NOMO-1 treated with DMSO at 0.1 percent for 48 hours (cell line): ENCODE measurements around the gene SARNP.

Experiments used
- DNase-seq: peaks from one replicate; lab custom pipeline; 2025; ENCODE audit not compliant: unreplicated experiment; lab: John Stamatoyannopoulos, UW

The SARNP gene

GRCh38 chr12:55726971-55727370 is 90.6 kb downstream of the SARNP start:
- DNase-seq: no peak

- no peak for DNase-seq
Measured at GRCh38 chr12:55725556-55725955, 92.0 kb downstream of the SARNP start.

- no peak for DNase-seq
Measured at GRCh38 chr12:55724940-55725309, 92.6 kb downstream of the SARNP start.

DNA sequence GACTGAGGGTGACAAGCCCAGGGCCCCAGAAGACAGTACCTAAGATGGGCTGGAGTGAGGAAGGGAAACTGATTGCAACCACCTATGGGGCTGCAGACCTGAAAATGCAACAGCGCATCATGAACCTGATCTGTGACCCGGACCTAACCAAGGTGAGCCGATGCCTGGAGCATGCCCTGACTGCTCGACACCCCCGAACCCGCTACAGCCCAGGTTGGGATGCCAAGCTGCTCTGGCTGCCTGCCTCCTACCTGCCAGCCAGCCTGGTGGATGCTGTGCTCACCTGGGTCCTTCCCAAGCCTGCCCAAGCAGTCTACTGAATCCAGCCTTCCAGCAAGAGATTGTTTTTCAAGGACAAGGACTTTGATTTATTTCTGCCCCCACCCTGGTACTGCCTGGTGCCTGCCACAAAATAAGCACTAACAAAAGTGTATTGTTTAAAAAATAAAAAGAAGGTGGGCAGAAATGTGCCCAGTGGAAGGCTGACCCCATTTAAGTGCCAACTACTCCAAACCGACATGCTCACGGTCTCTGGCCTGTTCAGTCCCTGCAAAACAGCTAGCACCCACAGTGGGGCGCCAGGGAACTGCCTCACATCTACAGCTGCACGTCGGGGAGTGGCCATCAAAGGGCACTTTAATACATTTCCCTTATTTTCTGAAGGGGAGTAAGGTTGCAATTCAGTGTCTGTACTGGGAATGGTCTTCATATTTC is 93.1 kb downstream of the SARNP start:
- DNase-seq: peak; percentile 69

DNA sequence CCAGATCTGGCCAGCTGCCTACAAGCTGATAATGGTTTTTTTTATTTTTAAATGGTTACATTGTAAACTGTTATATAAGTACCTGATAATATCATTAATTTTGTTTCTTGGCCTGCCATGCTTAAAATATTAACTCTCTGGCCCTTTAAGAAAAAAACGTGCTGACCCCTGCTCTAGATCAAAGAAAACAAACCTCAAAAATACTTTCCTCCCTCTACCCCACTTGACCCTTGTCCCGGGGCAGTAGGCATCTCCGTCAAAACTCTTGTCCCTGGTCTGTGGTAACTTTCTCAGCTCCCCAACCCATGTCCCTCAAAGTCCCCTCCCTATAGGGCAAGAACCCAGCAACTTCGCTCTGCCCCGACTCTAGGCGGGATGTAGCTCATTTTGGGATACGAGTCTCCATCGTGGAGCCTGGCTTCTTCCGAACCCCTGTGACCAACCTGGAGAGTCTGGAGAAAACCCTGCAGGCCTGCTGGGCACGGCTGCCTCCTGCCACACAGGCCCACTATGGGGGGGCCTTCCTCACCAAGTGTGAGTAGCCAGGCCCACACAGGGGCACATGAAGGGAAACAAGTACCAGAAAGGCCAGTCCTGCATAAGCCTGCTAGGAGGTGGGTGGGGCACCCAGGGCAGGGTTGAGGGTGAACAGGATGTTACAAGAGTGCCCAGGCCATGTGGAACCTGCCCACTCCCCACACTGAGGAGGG is 93.9 kb downstream of the SARNP start:
- no peak for DNase-seq

DNA sequence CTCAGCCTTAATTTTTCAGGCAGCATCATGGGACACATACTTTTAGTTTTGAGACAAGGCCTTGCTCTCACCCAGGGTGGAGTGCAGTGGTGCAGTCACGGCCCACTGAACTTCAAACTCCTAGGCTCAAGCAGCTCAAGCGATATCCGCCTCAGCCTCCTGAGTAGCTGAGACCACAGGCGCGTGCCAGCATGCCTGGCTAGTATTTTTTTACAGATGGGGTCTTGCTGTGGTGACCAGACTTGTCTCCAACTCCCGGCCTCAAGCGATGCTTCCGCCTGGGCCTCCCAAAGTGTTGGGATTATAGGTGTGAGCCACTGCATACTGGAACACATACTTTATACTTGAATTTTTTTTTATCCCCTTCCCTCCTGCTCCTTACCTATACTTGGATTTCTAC is 94.6 kb downstream of the SARNP start:
- no peak for DNase-seq

- no peak for DNase-seq
Measured at GRCh38 chr12:55721601-55722213, 95.8 kb downstream of the SARNP start.

DNA sequence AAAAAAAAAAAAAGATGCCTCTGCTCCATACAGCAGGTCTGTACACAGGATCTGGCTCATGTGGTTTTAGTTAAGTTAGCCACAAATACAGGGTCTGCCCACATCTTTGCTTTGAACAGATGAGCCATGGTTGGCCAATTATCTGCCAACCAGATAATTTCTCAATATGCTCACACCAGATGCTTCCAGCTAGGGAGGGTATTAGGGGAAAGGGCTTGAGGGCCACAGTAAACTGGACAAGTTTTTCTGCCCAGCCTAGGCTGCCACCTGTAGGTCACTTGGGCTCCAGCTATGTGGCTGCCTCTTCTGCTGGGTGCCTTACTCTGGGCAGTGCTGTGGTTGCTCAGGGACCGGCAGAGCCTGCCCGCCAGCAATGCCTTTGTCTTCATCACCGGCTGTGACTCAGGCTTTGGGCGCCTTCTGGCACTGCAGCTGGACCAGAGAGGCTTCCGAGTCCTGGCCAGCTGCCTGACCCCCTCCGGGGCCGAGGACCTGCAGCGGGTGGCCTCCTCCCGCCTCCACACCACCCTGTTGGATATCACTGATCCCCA is 96.6 kb downstream of the SARNP start:
- peak; percentile 82 for DNase-seq

DNA sequence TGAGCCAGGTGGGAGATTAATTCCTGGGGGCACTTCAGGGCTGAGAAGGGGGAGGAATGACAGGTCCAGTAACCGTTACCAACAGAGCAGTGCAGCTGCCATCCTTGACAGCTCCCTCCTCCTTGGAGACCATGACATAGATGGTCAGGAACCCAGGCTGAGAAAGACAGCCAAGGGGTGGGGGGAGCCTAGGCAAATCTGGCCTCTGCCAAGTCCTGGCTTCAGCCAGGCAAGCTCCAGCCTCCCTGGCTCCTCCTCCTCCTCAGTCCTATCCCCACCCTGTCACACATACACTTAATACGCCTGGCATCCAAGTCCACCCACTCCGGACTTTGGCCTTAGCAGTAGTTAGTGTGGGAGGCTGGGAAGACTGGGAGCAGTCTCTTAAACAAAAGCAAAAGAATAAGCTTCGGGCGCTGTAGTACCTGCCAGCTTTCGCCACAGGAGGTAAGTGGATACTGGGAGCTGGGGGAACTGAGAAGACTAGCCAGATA is 97.4 kb downstream of the SARNP start, which contains the start of gene RDH5:
RDH5 (plus strand) TSS at position 323 of the 494 bp plus-strand sequence. CDS start 792 bp downstream, outside the sequence.
- DNase-seq: no peak

DNA sequence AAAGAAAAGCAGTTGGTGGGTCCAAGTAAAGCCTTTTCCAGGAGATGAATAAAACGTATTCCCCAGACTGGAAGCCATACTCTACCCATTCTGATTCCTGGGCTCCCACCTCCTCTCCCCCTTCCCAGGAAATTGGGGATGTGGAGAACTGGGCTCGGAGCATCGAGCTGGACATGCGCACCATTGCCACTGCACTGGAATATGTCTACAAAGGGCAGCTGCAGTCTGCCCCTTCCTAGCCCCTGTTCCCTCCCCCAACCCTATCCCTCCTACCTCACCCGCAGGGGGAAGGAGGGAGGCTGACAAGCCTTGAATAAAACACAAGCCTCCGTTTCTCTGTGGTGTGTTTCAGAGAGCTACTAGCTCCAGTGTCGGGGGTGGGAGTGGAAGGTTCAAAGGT is 98.2 kb downstream of the SARNP start:
- no peak for DNase-seq

GRCh38 chr12:55718624-55719275 is 98.8 kb downstream of the SARNP start:
- DNase-seq: no peak

GRCh38 chr12:55718015-55718414 is 99.5 kb downstream of the SARNP start:
- DNase-seq: no peak

DNA sequence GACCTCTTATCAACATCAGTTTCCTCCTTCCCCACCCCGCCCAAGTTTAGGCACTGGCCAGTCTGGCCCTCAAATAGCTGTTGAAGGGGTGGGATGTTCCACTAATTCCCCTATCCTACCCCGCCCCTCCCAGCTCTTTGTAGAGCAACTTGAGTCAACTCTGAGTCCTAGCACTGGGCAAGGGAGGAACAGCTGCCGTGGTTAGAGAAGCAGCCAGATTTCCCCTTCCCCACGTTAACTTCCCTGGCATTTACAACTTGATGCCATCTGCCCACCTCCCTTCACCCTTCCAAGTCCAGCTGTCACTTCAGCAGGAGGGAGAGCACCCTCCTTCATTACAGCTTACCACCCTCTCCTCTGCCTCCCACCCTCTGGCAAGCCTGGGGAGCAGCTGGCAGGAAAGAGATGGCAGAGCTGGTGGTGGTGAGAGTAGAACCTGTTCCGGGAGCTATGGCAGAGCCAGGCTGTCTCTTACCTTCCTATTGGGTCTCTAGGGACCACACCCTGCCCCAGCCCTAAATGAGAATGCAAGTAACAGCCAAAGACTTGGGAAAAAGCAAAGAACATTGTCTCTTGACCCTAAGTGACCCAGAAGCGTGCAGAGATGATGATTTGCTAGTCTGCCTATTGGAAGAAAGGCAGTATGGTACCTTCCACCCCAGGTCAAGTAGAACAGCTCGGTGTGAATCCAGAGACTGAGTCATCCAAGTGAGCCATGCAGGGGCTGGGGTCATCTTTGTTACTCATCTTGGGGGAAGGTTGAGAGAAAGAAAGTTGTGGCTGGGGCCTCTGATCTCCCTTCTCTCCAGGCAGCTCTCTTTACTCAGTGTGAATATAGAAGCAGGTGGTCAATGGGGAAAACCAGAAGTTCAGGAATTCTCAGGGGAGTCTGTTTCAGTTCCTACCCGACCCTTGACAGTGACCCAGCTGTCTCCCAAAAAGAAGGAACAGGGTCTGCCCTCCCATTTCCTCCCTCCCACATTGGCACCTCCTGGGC is 100.2 kb downstream of the SARNP start:
- no peak for DNase-seq

DNA sequence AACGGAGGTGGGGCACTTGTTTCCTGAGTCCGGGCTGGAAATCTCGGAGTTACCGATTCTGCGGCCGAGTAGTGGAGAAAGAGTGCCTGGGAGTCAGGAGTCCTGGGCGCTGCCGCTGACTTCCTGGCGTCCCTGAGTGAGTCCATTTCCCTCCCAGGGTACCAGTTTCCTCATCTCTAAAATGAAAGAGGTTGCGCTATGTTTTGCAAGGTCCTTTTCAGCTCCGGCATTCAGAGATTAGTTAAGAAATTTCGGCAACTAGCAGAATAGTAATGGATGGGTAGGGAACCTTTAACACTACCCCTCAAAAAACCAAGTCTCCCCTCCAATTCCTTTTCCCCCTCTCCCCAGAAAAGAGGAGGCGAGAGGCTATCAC is 101.0 kb downstream of the SARNP start:
- DNase-seq: peak; percentile 59

GRCh38 chr12:55715833-55716581 is 101.5 kb downstream of the SARNP start, which contains the start of gene BLOC1S1:
BLOC1S1 (plus strand) TSS chr12:55716046; CDS start chr12:55716052, 6 bp downstream.
- peak; percentile 84 for DNase-seq

DNA sequence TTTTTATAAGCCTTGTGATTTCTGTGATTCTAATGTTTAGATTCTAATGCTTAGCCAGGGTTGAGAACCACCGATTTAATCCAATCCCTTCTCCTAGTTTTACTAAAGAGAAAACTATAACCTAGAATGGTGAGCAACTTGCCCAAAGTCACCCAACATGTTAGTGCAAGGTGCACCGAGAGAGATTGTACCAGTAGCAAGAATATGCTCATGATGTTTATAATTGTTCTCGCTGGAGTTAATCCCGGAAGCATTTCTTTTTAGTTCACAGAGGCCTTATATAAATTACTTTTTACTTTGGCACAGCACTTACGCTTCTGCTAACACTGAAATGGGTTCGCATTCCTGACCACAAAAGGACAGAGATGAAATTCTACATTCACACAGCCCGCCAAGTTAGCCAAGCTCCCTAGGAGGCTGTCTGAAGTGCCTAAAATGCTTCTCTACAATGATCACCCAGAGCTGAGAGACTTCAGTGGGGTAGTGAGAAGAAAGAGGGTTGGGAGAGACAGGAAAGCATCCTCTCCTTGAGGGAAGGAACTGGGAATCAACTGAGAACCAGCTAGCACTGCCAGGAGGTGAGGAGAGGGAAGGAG is 102.3 kb downstream of the SARNP start:
- no peak for DNase-seq

DNA sequence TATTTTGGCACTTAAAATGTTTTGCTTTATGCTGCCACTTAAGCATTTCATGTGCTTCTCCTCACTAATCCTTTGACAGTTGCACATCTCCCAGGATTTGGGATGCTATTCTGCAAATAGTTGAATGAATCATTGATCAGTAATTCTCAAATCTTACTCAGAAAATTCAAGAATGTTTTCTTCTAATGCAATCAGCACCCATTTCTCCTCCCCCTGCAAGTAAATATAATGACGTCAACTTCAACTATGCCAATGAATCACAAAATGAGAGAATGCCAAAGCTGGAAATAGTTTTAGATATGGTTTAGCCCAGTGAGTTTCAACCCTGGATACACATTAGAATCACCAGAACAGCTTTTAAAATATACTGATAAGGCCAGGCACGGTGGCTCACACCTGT is 103.8 kb downstream of the SARNP start:
- no peak for DNase-seq

GRCh38 chr12:55712700-55713415 is 104.7 kb downstream of the SARNP start:
- no peak for DNase-seq
